Stimulated activated CD4-positive, alpha-beta T cell treated with anti-CD3 and anti-CD28 coated beads, Interleukin-4, amount 100 ng/mL, for 24 hours (primary cell): ENCODE measurements around the gene EPHA8.

Experiments
- DNase-seq: peaks from one replicate; pipeline ENCODE4 v3.0.0-alpha.2; 2020

Gene EPHA8

GRCh38 chr1:22595108-22595507 is 31.8 kb downstream of the EPHA8 start:
- no peak for DNase-seq

- no peak for DNase-seq
Measured at GRCh38 chr1:22597301-22597965, 34.1 kb downstream of the EPHA8 start.

GRCh38 chr1:22597996-22598395 is 34.7 kb downstream of the EPHA8 start:
- no peak for DNase-seq

- no peak for DNase-seq
Measured at GRCh38 chr1:22598736-22599135, 35.4 kb downstream of the EPHA8 start.

- no peak for DNase-seq
Measured at GRCh38 chr1:22600071-22600816, 37.0 kb downstream of the EPHA8 start.

GRCh38 chr1:22600817-22601605 is 37.7 kb downstream of the EPHA8 start:
- no peak for DNase-seq

GRCh38 chr1:22601610-22602009 is 38.3 kb downstream of the EPHA8 start:
- DNase-seq, result no peak

GRCh38 chr1:22602060-22602740 is 38.9 kb downstream of the EPHA8 start:
- DNase-seq, result no peak

- DNase-seq, result no peak
Measured at GRCh38 chr1:22606161-22606560, 42.9 kb downstream of the EPHA8 start.

GRCh38 chr1:22607154-22607553 is 43.9 kb downstream of the EPHA8 start:
- DNase-seq, result no peak

- DNase-seq, result no peak
Measured at GRCh38 chr1:22608361-22608760, 45.1 kb downstream of the EPHA8 start.

GRCh38 chr1:22609291-22609690 is 46.0 kb downstream of the EPHA8 start:
- DNase-seq, result no peak

GRCh38 chr1:22611530-22611947 is 48.2 kb downstream of the EPHA8 start:
- peak; percentile 20 for DNase-seq

GRCh38 chr1:22612671-22613571 is 49.6 kb downstream of the EPHA8 start:
- no peak for DNase-seq

GRCh38 chr1:22613572-22613918 is 50.3 kb downstream of the EPHA8 start:
- no peak for DNase-seq

- no peak for DNase-seq
Measured at GRCh38 chr1:22613951-22614350, 50.7 kb downstream of the EPHA8 start.

- DNase-seq, result no peak
Measured at GRCh38 chr1:22615886-22616285, 52.6 kb downstream of the EPHA8 start.

- no peak for DNase-seq
Measured at GRCh38 chr1:22616571-22616970, 53.3 kb downstream of the EPHA8 start.

GRCh38 chr1:22618056-22618455 is 54.8 kb downstream of the EPHA8 start:
- no peak for DNase-seq

- no peak for DNase-seq
Measured at GRCh38 chr1:22619252-22619651, 56.0 kb downstream of the EPHA8 start.

GRCh38 chr1:22619798-22620197 is 56.5 kb downstream of the EPHA8 start:
- no peak for DNase-seq

- DNase-seq, result no peak
Measured at GRCh38 chr1:22621761-22622160, 58.5 kb downstream of the EPHA8 start.
